A549 (cell line): ENCODE data around the gene PAIP2. TPM values are rescaled to one million over a fixed set of nuclear protein-coding genes. Genes with fewer than 3 reads are reported as not detected.

ENCODE experiments used
- ATAC-seq, 2 experiments: fragments of 200-7000 bp in 1 of 2; fragments of >200 bp in 1 of 2; cut with Nextera tagmentation in 1 of 2; cut with Tn5 transposase in 1 of 2; 3 replicates each; pipeline versions ENCODE4 v1.8.0 to v1.9.1; 2018 to 2020; ENCODE audit warnings: mild to moderate bottlenecking in 1 of 2, moderate library complexity in 1 of 2
- CTCF ChIA-PET: fragments of 300-600 bp; sonication (Branson Sonifier 250); formaldehyde crosslinking; extraction: SDS; loops from one replicate; lab custom pipeline; 2021; ENCODE audit warnings: antibody characterized with exemption, inconsistent platforms; lab: Yijun Ruan, JAX
- POLR2A ChIA-PET: fragments of 350-600 bp; formaldehyde crosslinking; extraction: SDS; loops from one replicate; lab custom pipeline; 2021; ENCODE audit warnings: antibody characterized with exemption, inconsistent platforms; lab: Yijun Ruan, JAX
- DNase-seq, 2 experiments: peaks; one replicate each; pipeline versions ENCODE4 v3.0.0 to v3.0.0-alpha.2; 2011 to 2016; ENCODE audit warnings: low read depth in 1 of 2, low spot score in 1 of 2
- FAIRE-seq: peaks from 2 replicates; lab custom pipeline; 2011; peaks lifted over from hg19 to GRCh38; lab: Jason Lieb, UNC
- H3K27ac ChIP-seq, 2 experiments: fragments of >200 bp; sonication (Bioruptor Twin); formaldehyde crosslinking; 3 replicates each; pipeline ENCODE4 v1.5.1; 2016 to 2017
- H3K4me1 ChIP-seq: fragments of >200 bp; sonication (Bioruptor Twin); formaldehyde crosslinking; 3 replicates; pipeline ENCODE4 v1.6.1; 2016
- H3K4me2 ChIP-seq: fragments of >200 bp; sonication (Bioruptor Twin); formaldehyde crosslinking; 3 replicates; pipeline ENCODE4 v1.6.1; 2016
- H3K4me3 ChIP-seq: fragments of >200 bp; sonication (Bioruptor Twin); formaldehyde crosslinking; 3 replicates; pipeline ENCODE4 v1.5.1; 2016
- H3K9me3 ChIP-seq: fragments of >200 bp; sonication (Bioruptor Twin); formaldehyde crosslinking; 3 replicates; pipeline ENCODE4 v1.6.1; 2016
- CBX2 ChIP-seq: fragments of 200-600 bp; sonication (generic); IDR thresholded peaks from 2 replicates; pipeline ENCODE4 v1.6.1; 2016; ENCODE audit warnings: low read depth, mild to moderate bottlenecking, borderline replicate concordance
- EHF ChIP-seq: fragments of 250-450 bp; sonication (Bioruptor Pico); IDR thresholded peaks from 2 replicates; pipeline ENCODE4 v1.5.0; 2020; ENCODE audit warnings: mild to moderate bottlenecking
- FOXS1 ChIP-seq: fragments of 250-450 bp; sonication (Bioruptor Pico); IDR thresholded peaks from 2 replicates; pipeline ENCODE4 v1.5.0; 2020; ENCODE audit warnings: mild to moderate bottlenecking, moderate library complexity
- GATA3 ChIP-seq: IDR thresholded peaks from 2 replicates; pipeline ENCODE4 v1.6.1; 2012; ENCODE audit warnings: borderline replicate concordance
- HDAC2 ChIP-seq: fragments of 200-600 bp; sonication (generic); IDR thresholded peaks from 2 replicates; pipeline ENCODE4 v1.6.1; 2016
- HEYL ChIP-seq: fragments of 250-450 bp; sonication (Bioruptor Pico); IDR thresholded peaks from 2 replicates; pipeline ENCODE4 v1.8.0; 2021; ENCODE audit warnings: mild to moderate bottlenecking, moderate library complexity
- HOXB5 ChIP-seq: fragments of 250-450 bp; sonication (Bioruptor Pico); IDR thresholded peaks from 2 replicates; pipeline ENCODE4 v1.5.0; 2020; ENCODE audit warnings: mild to moderate bottlenecking, moderate library complexity
- KDM5A ChIP-seq: fragments of 200-600 bp; sonication (generic); IDR thresholded peaks from 2 replicates; pipeline ENCODE4 v1.6.1; 2016; ENCODE audit warnings: antibody characterized with exemption, mild to moderate bottlenecking
- MAFK ChIP-seq: fragments of 450-650 bp; IDR thresholded peaks from 2 replicates; pipeline ENCODE4 v1.6.1; 2014; ENCODE audit not compliant: partially characterized antibody
- NFE2L2 ChIP-seq: fragments of 150-350 bp; conservative IDR thresholded peaks from 2 replicates; pipeline ENCODE4 v1.6.1; 2014; ENCODE audit warnings: low read length
- NPAS2 ChIP-seq: fragments of 250-450 bp; sonication (Bioruptor Pico); IDR thresholded peaks from 2 replicates; pipeline ENCODE4 v1.8.0; 2022; ENCODE audit warnings: mild to moderate bottlenecking, moderate library complexity, borderline replicate concordance
- PHF8 ChIP-seq: fragments of 200-600 bp; sonication (generic); IDR thresholded peaks from 2 replicates; pipeline ENCODE4 v1.6.1; 2016; ENCODE audit warnings: low read depth, mild to moderate bottlenecking, antibody characterized with exemption, moderate library complexity, borderline replicate concordance
- POLR2A ChIP-seq: IDR thresholded peaks from 2 replicates; pipeline ENCODE4 v1.6.1; 2012; ENCODE audit warnings: mild to moderate bottlenecking, low read length
- POLR2AphosphoS2 ChIP-seq: conservative IDR thresholded peaks from 2 replicates; pipeline ENCODE4 v1.6.1; 2012; ENCODE audit warnings: low read length, improper control_type of control experiment, inconsistent platforms
- RAD21 ChIP-seq, 2 experiments: fragments of >200 bp in 1 of 2; sonication (Bioruptor Twin) in 1 of 2; formaldehyde crosslinking in 1 of 2; IDR thresholded peaks in 1 of 2; conservative IDR thresholded peaks in 1 of 2; 2 replicates in 1 of 2; 3 replicates in 1 of 2; pipeline ENCODE4 v1.6.1; 2012 to 2018; ENCODE audit warnings: inconsistent platforms in 1 of 2
- RARB ChIP-seq: fragments of 250-450 bp; sonication (Bioruptor Pico); IDR thresholded peaks from 2 replicates; pipeline ENCODE4 v1.8.0; 2021; ENCODE audit warnings: mild to moderate bottlenecking, moderate library complexity
- RFX5 ChIP-seq: fragments of 450-650 bp; IDR thresholded peaks from 2 replicates; pipeline ENCODE4 v1.7.1; 2014; ENCODE audit warnings: antibody characterized with exemption, mild to moderate bottlenecking, moderate library complexity
- SMC3 ChIP-seq: fragments of >200 bp; sonication (Bioruptor Twin); formaldehyde crosslinking; IDR thresholded peaks from 3 replicates; pipeline ENCODE4 v1.6.1; 2018; ENCODE audit warnings: inconsistent platforms
- SREBF2 ChIP-seq: fragments of 450-650 bp; IDR thresholded peaks from 2 replicates; pipeline ENCODE4 v1.6.1; 2014; ENCODE audit warnings: mild to moderate bottlenecking, moderate library complexity
- ZC3H11A ChIP-seq: fragments of 450-650 bp; IDR thresholded peaks from 2 replicates; pipeline ENCODE4 v1.6.1; 2014; ENCODE audit warnings: antibody characterized with exemption, mild to moderate bottlenecking
- WGBS: methylation state at CpG from one replicate; pipeline ENCODE4 v1.1.6; 2017; ENCODE audit errors: missing lambda C conversion rate; 5-methylcytosine and 5-hydroxymethylcytosine counted together
- polyA plus RNA-seq, 4 experiments: library from polyadenylated mRNA; depleted of rRNA in 3 of 4; stranded (reverse); fragments of >200 nt; fragmentation: RNase III in 1 of 4; extraction: RNeasy Plus Mini Kit Qiagen cat#74134 plus additional on column Dnase treatment in 1 of 4; gene quantifications; 2 replicates in 3 of 4; 3 replicates in 1 of 4; pipeline ENCODE4 v1.2.3, GENCODE V29; 2011 to 2017
- TF ChIP-seq, protein P1 (sequence below): fragments of 250-450 bp; sonication (Bioruptor Pico); IDR thresholded peaks from 2 replicates; pipeline ENCODE4 v1.5.0; 2021; ENCODE audit warnings: mild to moderate bottlenecking, moderate library complexity, borderline replicate concordance
- TF ChIP-seq, protein P2 (sequence below): fragments of >200 bp; sonication (Bioruptor Twin); formaldehyde crosslinking; IDR thresholded peaks from 2 replicates; pipeline ENCODE4 v1.6.1; 2016
- TF ChIP-seq, protein P3 (sequence below): fragments of 450-650 bp; IDR thresholded peaks from 2 replicates; pipeline ENCODE4 v1.6.1; 2014; ENCODE audit warnings: antibody characterized with exemption
- TF ChIP-seq, protein P4 (sequence below): fragments of 200-600 bp; sonication (generic); IDR thresholded peaks from 2 replicates; pipeline ENCODE4 v1.6.1; 2016; ENCODE audit warnings: antibody characterized with exemption, mild to moderate bottlenecking, moderate library complexity

The PAIP2 gene
- polyA plus RNA-seq, 2 of the 4 experiments (the other 2 are of a cell fraction) = 109 to 128 TPM

DNA sequence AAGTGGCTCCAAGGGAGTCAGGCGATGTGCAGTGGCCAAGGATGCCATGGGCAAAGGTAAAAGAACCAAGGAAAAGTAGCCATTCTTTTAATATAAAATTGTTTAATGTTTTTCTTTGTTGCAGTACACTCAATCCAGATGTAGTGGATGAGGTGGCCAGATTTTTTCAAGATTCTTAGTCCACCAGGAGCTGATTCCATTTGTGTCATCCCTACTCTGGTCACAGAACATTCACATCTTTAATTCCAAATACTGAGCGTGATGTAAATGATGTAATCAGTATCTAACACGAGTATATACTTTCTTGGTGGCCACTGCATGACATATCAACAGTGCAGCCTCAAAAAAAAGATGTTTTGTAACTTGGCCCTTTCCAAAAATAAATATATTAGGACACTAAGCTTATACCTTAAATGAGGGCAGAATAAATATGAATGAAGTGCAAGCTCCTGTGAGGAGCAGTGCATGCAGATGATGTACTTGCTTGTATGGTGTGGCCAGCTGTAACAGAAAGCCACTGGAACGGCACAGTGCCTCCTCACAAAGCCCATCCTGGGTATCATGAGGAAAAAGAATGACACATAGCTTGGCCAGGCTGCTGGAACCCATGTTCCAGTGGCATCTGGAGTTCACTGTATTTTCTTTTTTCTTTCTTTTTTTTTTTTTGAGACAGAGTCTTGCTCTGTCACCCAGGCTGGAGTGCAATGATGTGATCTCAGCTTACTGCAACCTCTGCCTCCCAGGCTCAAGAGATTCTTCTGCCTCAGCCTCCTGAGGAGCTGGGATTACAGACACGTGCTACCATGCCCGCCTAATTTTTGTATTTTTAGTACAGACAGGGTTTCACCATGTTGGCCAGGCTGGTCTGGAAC is 68.7 kb downstream of the PAIP2 start:
- FAIRE-seq (no peak), ATAC-seq (no peak)
- POLR2A ChIA-PET = interaction anchor here (1.5 kb wide), 1 partner anchor 151 kb away, joined by 3 read pairs; the partner anchor contains the start of gene UBE2D2

DNA sequence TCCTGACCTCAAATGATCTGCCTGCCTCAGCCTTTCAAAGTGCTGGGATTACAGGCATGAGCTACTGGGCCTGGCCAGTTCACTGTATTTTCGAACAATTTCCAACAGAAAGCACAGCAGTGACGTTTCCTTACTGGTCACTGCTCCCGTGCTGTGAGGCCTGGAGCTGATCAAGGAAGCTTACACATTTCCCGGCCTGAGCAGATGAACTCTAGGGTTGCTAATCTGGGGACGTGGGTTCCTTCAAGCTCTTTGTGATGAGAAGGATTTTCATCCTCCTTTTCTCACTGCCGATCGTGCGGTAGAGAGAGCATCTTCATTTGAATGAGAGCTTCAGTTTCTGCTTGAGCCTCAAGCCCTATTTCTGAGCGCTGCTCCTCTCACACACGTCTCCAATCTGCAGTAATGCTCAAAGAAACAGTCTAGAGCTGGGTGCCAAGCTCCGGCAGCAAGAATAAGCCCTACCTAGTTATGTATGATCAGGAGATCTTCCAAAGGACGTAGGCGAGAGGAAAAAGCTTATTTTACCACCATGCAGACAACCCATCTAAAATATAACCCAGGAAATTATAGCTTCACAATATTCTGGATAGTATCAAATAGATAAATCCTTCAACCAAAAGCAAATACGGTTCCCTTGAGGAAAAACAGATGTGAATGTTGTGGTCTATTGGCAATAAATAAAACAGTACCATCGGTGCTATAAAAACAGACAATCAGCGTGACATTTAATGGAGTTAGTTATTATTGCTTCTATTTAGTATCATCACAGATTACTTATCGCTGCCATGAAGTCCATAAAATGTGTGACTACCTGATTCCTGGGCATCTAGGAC is 69.6 kb downstream of the PAIP2 start:
- no peak overlapping the region for H3K4me3 ChIP-seq
- ATAC-seq (no peak), DNase-seq (no peak), FAIRE-seq (no peak)
- H3K9me3 ChIP-seq = no peaks in the 10 kb centered on the region
- no peaks in the 10 kb centered on the region for H3K4me1 ChIP-seq
- WGBS = 73% methylated on average over 17 of the region's 17 CpGs
- TF ChIP-seq POLR2A (no peak), RFX5 (no peak), EHF (CRISPR knock-in tag) (no peak), POLR2AphosphoS2 (no peak), HEYL (no peak), MAFK (no peak), CBX2 (no peak), GATA3 (no peak), RARB (CRISPR knock-in tag) (no peak)
- TF ChIP-seq, protein P1, sequence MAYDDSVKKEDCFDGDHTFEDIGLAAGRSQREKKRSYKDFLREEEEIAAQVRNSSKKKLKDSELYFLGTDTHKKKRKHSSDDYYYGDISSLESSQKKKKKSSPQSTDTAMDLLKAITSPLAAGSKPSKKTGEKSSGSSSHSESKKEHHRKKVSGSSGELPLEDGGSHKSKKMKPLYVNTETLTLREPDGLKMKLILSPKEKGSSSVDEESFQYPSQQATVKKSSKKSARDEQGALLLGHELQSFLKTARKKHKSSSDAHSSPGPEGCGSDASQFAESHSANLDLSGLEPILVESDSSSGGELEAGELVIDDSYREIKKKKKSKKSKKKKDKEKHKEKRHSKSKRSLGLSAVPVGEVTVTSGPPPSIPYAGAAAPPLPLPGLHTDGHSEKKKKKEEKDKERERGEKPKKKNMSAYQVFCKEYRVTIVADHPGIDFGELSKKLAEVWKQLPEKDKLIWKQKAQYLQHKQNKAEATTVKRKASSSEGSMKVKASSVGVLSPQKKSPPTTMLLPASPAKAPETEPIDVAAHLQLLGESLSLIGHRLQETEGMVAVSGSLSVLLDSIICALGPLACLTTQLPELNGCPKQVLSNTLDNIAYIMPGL (CRISPR knock-in tag) = no peak
- no peak overlapping the region for H3K27ac ChIP-seq
- POLR2A ChIA-PET = interaction anchor here (1.5 kb wide), 1 partner anchor 150 kb away, joined by 3 read pairs; the partner anchor contains the start of gene UBE2D2
- no peak overlapping the region for H3K4me2 ChIP-seq
- CTCF ChIA-PET = interaction anchor here (1.0 to 4.9 kb wide), 5 partner anchors 10 to 141 kb away, joined by 3 to 57 read pairs (median 3); partner anchors contain the start of gene DNAJC18

More for the DNA sequence above, 68.7 kb downstream of the PAIP2 start:
- no peak for DNase-seq
- H3K4me1 ChIP-seq = no peaks in the 10 kb centered on the region
- no peak overlapping the region for H3K27ac ChIP-seq
- no peak overlapping the region for H3K4me3 ChIP-seq
- H3K4me2 ChIP-seq = no peak overlapping the region
- no peaks in the 10 kb centered on the region for H3K9me3 ChIP-seq
- no peak for TF ChIP-seq SREBF2
- TF ChIP-seq EHF (CRISPR knock-in tag) = no peak
- no peak for TF ChIP-seq POLR2A
- TF ChIP-seq SMC3 = no peak
- TF ChIP-seq HDAC2 = no peak
- TF ChIP-seq RAD21 (conservative IDR thresholded peaks at IDR 0.05 in 1 of 2, IDR thresholded peaks at IDR 0.05 in 1 of 2) = no peak
- no peak for TF ChIP-seq FOXS1 (CRISPR knock-in tag)
- TF ChIP-seq NPAS2 (CRISPR knock-in tag) = no peak
- no peak for TF ChIP-seq KDM5A
- TF ChIP-seq PHF8 = no peak
- TF ChIP-seq, all 56 proteins: peak for 0
- 52% methylated on average over 6 of the region's 6 CpGs for WGBS
- CTCF ChIA-PET = interaction anchor here (1.0 to 4.9 kb wide), 5 partner anchors 11 to 355 kb away, joined by 3 to 57 read pairs (median 6); no protein-coding TSS in a partner anchor

DNA sequence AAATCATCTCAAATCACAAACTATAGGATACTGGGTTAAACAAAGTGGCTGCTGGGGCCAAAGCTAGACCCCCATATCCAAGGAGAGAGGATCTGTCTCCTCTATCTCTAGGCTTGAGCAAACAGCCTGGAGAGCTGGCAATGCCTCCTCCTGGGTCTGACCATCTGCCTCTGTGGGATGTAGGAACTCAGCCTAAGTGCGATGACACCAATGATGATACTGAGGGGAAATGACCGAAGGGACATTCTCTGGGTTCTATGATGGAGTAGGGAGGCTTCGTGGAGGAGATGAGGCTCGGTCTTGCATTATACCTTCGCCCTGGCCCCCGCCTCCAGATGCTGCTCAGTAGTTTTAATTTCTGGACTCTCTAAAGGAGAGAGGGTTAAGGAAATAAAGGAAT is 71.5 kb downstream of the PAIP2 start:
- no peaks in the 10 kb centered on the region for H3K4me1 ChIP-seq
- no peak for ATAC-seq
- no peak for FAIRE-seq
- H3K4me3 ChIP-seq = no peak overlapping the region
- WGBS = 82% methylated on average over 6 of the region's 6 CpGs
- H3K27ac ChIP-seq = no peak overlapping the region
- ChIA-PET POLR2A (no interaction called here), CTCF (interaction anchor here (4.9 to 13.8 kb wide), 2 partner anchors 8 to 104 kb away, joined by 57 to 392 read pairs; no protein-coding TSS in a partner anchor)
- no peak for DNase-seq
- no peak overlapping the region for H3K4me2 ChIP-seq
- no peaks in the 10 kb centered on the region for H3K9me3 ChIP-seq
- TF ChIP-seq HOXB5 (CRISPR knock-in tag) (no peak), ZC3H11A (no peak), HDAC2 (no peak), NFE2L2 (no peak), POLR2A (no peak)
- TF ChIP-seq, protein P2, sequence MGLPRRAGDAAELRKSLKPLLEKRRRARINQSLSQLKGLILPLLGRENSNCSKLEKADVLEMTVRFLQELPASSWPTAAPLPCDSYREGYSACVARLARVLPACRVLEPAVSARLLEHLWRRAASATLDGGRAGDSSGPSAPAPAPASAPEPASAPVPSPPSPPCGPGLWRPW = no peak
- TF ChIP-seq, protein P3, sequence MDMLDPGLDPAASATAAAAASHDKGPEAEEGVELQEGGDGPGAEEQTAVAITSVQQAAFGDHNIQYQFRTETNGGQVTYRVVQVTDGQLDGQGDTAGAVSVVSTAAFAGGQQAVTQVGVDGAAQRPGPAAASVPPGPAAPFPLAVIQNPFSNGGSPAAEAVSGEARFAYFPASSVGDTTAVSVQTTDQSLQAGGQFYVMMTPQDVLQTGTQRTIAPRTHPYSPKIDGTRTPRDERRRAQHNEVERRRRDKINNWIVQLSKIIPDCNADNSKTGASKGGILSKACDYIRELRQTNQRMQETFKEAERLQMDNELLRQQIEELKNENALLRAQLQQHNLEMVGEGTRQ = no peak
- TF ChIP-seq, protein P4, sequence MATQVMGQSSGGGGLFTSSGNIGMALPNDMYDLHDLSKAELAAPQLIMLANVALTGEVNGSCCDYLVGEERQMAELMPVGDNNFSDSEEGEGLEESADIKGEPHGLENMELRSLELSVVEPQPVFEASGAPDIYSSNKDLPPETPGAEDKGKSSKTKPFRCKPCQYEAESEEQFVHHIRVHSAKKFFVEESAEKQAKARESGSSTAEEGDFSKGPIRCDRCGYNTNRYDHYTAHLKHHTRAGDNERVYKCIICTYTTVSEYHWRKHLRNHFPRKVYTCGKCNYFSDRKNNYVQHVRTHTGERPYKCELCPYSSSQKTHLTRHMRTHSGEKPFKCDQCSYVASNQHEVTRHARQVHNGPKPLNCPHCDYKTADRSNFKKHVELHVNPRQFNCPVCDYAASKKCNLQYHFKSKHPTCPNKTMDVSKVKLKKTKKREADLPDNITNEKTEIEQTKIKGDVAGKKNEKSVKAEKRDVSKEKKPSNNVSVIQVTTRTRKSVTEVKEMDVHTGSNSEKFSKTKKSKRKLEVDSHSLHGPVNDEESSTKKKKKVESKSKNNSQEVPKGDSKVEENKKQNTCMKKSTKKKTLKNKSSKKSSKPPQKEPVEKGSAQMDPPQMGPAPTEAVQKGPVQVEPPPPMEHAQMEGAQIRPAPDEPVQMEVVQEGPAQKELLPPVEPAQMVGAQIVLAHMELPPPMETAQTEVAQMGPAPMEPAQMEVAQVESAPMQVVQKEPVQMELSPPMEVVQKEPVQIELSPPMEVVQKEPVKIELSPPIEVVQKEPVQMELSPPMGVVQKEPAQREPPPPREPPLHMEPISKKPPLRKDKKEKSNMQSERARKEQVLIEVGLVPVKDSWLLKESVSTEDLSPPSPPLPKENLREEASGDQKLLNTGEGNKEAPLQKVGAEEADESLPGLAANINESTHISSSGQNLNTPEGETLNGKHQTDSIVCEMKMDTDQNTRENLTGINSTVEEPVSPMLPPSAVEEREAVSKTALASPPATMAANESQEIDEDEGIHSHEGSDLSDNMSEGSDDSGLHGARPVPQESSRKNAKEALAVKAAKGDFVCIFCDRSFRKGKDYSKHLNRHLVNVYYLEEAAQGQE = no peak
